SK-N-SH (cell line): ENCODE results near the gene ETV6. TPM values are rescaled to one million over a fixed set of nuclear protein-coding genes. Genes with fewer than 3 reads are reported as not detected.
A peak's percentile ranks its signal among the peaks of the same experiment; 100 is the strongest.

Experiments
- CTCF ChIA-PET: fragments of 300-600, 350-600 bp; formaldehyde crosslinking; extraction: SDS; loops from one replicate; lab custom pipeline; 2021; lab: Yijun Ruan, JAX
- POLR2A ChIA-PET: fragments of 350-600 bp; sonication (Branson Sonifier 250); formaldehyde crosslinking; extraction: SDS; loops from one replicate; lab custom pipeline; 2020; ENCODE audit warnings: antibody characterized with exemption, inconsistent platforms; lab: Yijun Ruan, JAX
- DNase-seq: peaks from one replicate; pipeline ENCODE4 v3.0.0; 2012
- H2AFZ ChIP-seq: fragments of 200-600 bp; sonication (generic); 2 replicates; pipeline ENCODE4 v1.8.1; 2016; ENCODE audit warnings: antibody characterized with exemption, mild to moderate bottlenecking, low read depth
- H3F3A ChIP-seq: fragments of 200-600 bp; sonication (generic); replicated peaks from 2 replicates; pipeline ENCODE3; 2016; ENCODE audit warnings: antibody characterized with exemption, mild to moderate bottlenecking; ENCODE audit not compliant: insufficient read depth
- H3K27ac ChIP-seq, 2 experiments: fragments of 200-500 bp in 1 of 2; fragments of 200-600 bp in 1 of 2; sonication (Bioruptor generic) in 1 of 2; sonication (generic), shearing (Covaris generic) in 1 of 2; 2 replicates each; pipeline versions ENCODE4 v1.5.1 to v1.6.1; 2014 to 2016; ENCODE audit warnings: low read depth in 2 of 2, inconsistent platforms in 1 of 2, low read length in 1 of 2, mild to moderate bottlenecking in 1 of 2, mixed read lengths in 1 of 2
- H3K27me3 ChIP-seq: fragments of 200-600 bp; sonication (generic), shearing (Covaris generic); 2 replicates; pipeline ENCODE4 v1.6.1; 2016; ENCODE audit warnings: mixed run types; ENCODE audit not compliant: insufficient read depth
- H3K36me3 ChIP-seq, 2 experiments: fragments of 200-500 bp in 1 of 2; fragments of 200-600 bp in 1 of 2; sonication (Bioruptor generic) in 1 of 2; sonication (generic) in 1 of 2; replicated peaks in 1 of 2; 2 replicates each; pipeline versions ENCODE3 to v1.5.1; 2014 to 2016; ENCODE audit warnings: low read length in 1 of 2, mild to moderate bottlenecking in 1 of 2; ENCODE audit not compliant: insufficient read depth in 2 of 2, control insufficient read depth in 1 of 2
- H3K4me1 ChIP-seq, 2 experiments: fragments of 200-500 bp in 1 of 2; fragments of 200-600 bp in 1 of 2; sonication (Bioruptor generic) in 1 of 2; sonication (generic), shearing (Covaris generic) in 1 of 2; 2 replicates each; pipeline versions ENCODE4 v1.5.1 to v1.6.1; 2014 to 2016; ENCODE audit warnings: low read depth in 1 of 2, low read length in 1 of 2, mixed run types in 1 of 2; ENCODE audit not compliant: insufficient read depth in 2 of 2, control insufficient read depth in 1 of 2
- H3K4me2 ChIP-seq: fragments of 200-600 bp; sonication (generic), shearing (Covaris generic); 2 replicates; pipeline ENCODE4 v1.6.1; 2017; ENCODE audit warnings: mixed run types
- H3K4me3 ChIP-seq, 2 experiments: fragments of 200-500 bp in 1 of 2; fragments of 200-600 bp in 1 of 2; sonication (Bioruptor generic) in 1 of 2; sonication (generic), shearing (Covaris generic) in 1 of 2; 2 replicates each; pipeline versions ENCODE4 v1.5.1 to v1.8.1; 2014 to 2016; ENCODE audit warnings: low read depth in 2 of 2, inconsistent platforms in 1 of 2, low read length in 1 of 2, mild to moderate bottlenecking in 1 of 2, mixed read lengths in 1 of 2, moderate library complexity in 1 of 2
- H3K79me2 ChIP-seq: fragments of 200-600 bp; sonication (generic); 2 replicates; pipeline ENCODE4 v1.8.1; 2017; ENCODE audit warnings: mild to moderate bottlenecking; ENCODE audit not compliant: insufficient read depth
- H3K9ac ChIP-seq: fragments of 200-600 bp; sonication (generic); 2 replicates; pipeline ENCODE4 v1.6.1; 2017; ENCODE audit warnings: mixed run types
- H3K9me2 ChIP-seq: fragments of 200-600 bp; sonication (generic); 2 replicates; pipeline ENCODE4 v1.6.1; 2017; ENCODE audit warnings: mixed run types
- H3K9me3 ChIP-seq: fragments of 200-600 bp; sonication (generic); 2 replicates; pipeline ENCODE4 v1.6.1; 2017; ENCODE audit warnings: mixed run types, mild to moderate bottlenecking, moderate library complexity
- H4K20me1 ChIP-seq: fragments of 200-600 bp; sonication (generic); 2 replicates; pipeline ENCODE4 v1.6.1; 2017; ENCODE audit warnings: mild to moderate bottlenecking, mixed run types; ENCODE audit not compliant: insufficient read depth
- EP300 ChIP-seq, 2 experiments: IDR thresholded peaks; 2 replicates each; pipeline versions ENCODE4 v1.4.0 to v1.6.1; 2012; ENCODE audit warnings: borderline replicate concordance in 1 of 2, low read depth in 1 of 2, low read length in 1 of 2
- EZH2phosphoT487 ChIP-seq: fragments of 200-600 bp; sonication (generic); IDR thresholded peaks from 2 replicates; pipeline ENCODE4 v1.6.1; 2017; ENCODE audit warnings: low read depth, mixed run types, mild to moderate bottlenecking, antibody characterized with exemption, moderate library complexity, borderline replicate concordance
- FOXJ3 ChIP-seq: sonication (generic); formaldehyde crosslinking; IDR thresholded peaks from 2 replicates; pipeline ENCODE4 v1.5.1; 2020; ENCODE audit warnings: mild to moderate bottlenecking, missing genetic modification reagents
- FOXM1 ChIP-seq: IDR thresholded peaks from 2 replicates; pipeline ENCODE4 v1.4.0; 2012; ENCODE audit warnings: low read depth, mild to moderate bottlenecking
- GABPA ChIP-seq: IDR thresholded peaks from 2 replicates; pipeline ENCODE4 v1.4.0; 2012; ENCODE audit warnings: low read depth, mild to moderate bottlenecking
- GATA2 ChIP-seq: sonication (generic); formaldehyde crosslinking; IDR thresholded peaks from 2 replicates; pipeline ENCODE4 v1.5.0; 2020; ENCODE audit warnings: mild to moderate bottlenecking, missing genetic modification reagents
- JUND ChIP-seq: IDR thresholded peaks from 2 replicates; pipeline ENCODE4 v1.4.0; 2012
- NFIC ChIP-seq: IDR thresholded peaks from 2 replicates; pipeline ENCODE4 v1.4.0; 2012; ENCODE audit warnings: borderline replicate concordance
- PBX3 ChIP-seq: IDR thresholded peaks from 2 replicates; pipeline ENCODE4; 2012
- POLR2AphosphoS5 ChIP-seq: IDR thresholded peaks from 2 replicates; pipeline ENCODE4 v1.6.1; 2012; ENCODE audit warnings: low read depth, low read length
- RCOR1 ChIP-seq: fragments of 150-350 bp; IDR thresholded peaks from 2 replicates; pipeline ENCODE4 v1.6.1; 2017; ENCODE audit warnings: antibody characterized with exemption, low read length
- RFX5 ChIP-seq: IDR thresholded peaks from 2 replicates; pipeline ENCODE4 v1.6.1; 2012; ENCODE audit warnings: mild to moderate bottlenecking, improper control_type of control experiment, low read length
- TAF1 ChIP-seq: IDR thresholded peaks from 2 replicates; pipeline ENCODE4 v1.6.1; 2012; ENCODE audit warnings: low read depth, mild to moderate bottlenecking, low read length, moderate library complexity, borderline replicate concordance
- USF1 ChIP-seq: IDR thresholded peaks from 2 replicates; pipeline ENCODE4 v1.4.0; 2012; ENCODE audit warnings: low read depth, borderline replicate concordance
- USF2 ChIP-seq: fragments of 150-350 bp; IDR thresholded peaks from 2 replicates; pipeline ENCODE4 v1.6.1; 2017; ENCODE audit warnings: antibody characterized with exemption, low read length, low read depth, borderline replicate concordance
- YY1 ChIP-seq: IDR thresholded peaks from 2 replicates; pipeline ENCODE4 v1.4.0; 2012; ENCODE audit warnings: low read depth, mild to moderate bottlenecking
- WGBS: methylation state at CpG from one replicate; pipeline ENCODE4 v1.1.6; 2017; ENCODE audit warnings: low lambda C conversion rate; 5-methylcytosine and 5-hydroxymethylcytosine counted together
- polyA plus RNA-seq, 3 experiments: library from polyadenylated mRNA; depleted of rRNA; stranded (reverse); fragments of >200 nt; gene quantifications; 2 replicates each; pipeline ENCODE4 v1.2.3, GENCODE V29; 2012

The ETV6 gene
- polyA plus RNA-seq, 1 of the 3 experiments (the other 2 are of a cell fraction), result 4.0 TPM

GRCh38 chr12:11819643-11820042 is 170.2 kb downstream of the ETV6 start:
- TF ChIP-seq USF1 (no peak), JUND (no peak), FOXJ3 (no peak), EP300 (IDR thresholded peaks at IDR 0.05; ENCODE audit: borderline replicate concordance in 1 of 2, low read depth in 1 of 2, low read length in 1 of 2) (no peak)
- Histone ChIP-seq H3F3A (peaks cover 25% of the 10 kb centered on the region), H4K20me1 (no peaks in the 10 kb centered on the region), H3K27me3 (no peaks in the 10 kb centered on the region), H3K9ac (no peak overlapping the region), H3K27ac (no peak overlapping the region), H3K36me3 (no peaks in the 10 kb centered on the region), H2AFZ (no peak overlapping the region), H3K9me3 (no peaks in the 10 kb centered on the region), H3K9me2 (no peaks in the 10 kb centered on the region), H3K4me3 (no peak overlapping the region), H3K79me2 (peaks cover 9% of the 10 kb centered on the region; the same call in 1 of the 2 replicates), H3K4me2 (no peak overlapping the region), H3K4me1 (peaks cover 6 to 28% of the 10 kb centered on the region in 2 experiments; a peak in 3 of 4 replicates)
- 99% methylated on average over 4 of the region's 4 CpGs for WGBS
- POLR2A ChIA-PET, result no interaction called here
- DNase-seq, result no peak
- CTCF ChIA-PET, result interaction anchor here (1.4 kb wide), 1 partner anchor 213 kb away, joined by 3 read pairs; no protein-coding TSS in a partner anchor

GRCh38 chr12:11820476-11820875 is 171.0 kb downstream of the ETV6 start:
- Histone ChIP-seq H3K4me1 (peaks cover 6 to 32% of the 10 kb centered on the region in 2 experiments; a peak in 3 of 4 replicates), H3K79me2 (peaks cover 16% of the 10 kb centered on the region; the same call in 1 of the 2 replicates), H3K36me3 (no peaks in the 10 kb centered on the region), H3K4me2 (no peak overlapping the region), H3K4me3 (no peak overlapping the region), H3K27me3 (no peaks in the 10 kb centered on the region), H2AFZ (no peak overlapping the region), H3K9me2 (no peaks in the 10 kb centered on the region), H3K9me3 (no peaks in the 10 kb centered on the region), H3K9ac (no peak overlapping the region), H4K20me1 (no peaks in the 10 kb centered on the region), H3K27ac (no peak overlapping the region), H3F3A (peaks cover 25% of the 10 kb centered on the region)
- TF ChIP-seq GABPA, result no peak
- no peak for TF ChIP-seq RCOR1
- ChIA-PET CTCF (interaction anchor here (0.9 to 1.0 kb wide), 2 partner anchors 10 to 197 kb away, joined by 3 to 4 read pairs; no protein-coding TSS in a partner anchor), POLR2A (no interaction called here)
- DNase-seq, result no peak
- WGBS, result 96% methylated on average over 3 of the region's 3 CpGs

- POLR2A ChIA-PET, result no interaction called here
- peak overlapping the region; percentile 70; the same call in 1 of the 2 replicates for H3K4me2 ChIP-seq
- no peaks in the 10 kb centered on the region for H3K9me2 ChIP-seq
- H3K4me3 ChIP-seq, result no peak overlapping the region
- peaks cover 25% of the 10 kb centered on the region for H3F3A ChIP-seq
- no peaks in the 10 kb centered on the region for H4K20me1 ChIP-seq
- H2AFZ ChIP-seq, result no peak overlapping the region
- H3K4me1 ChIP-seq, result peaks cover 6 to 33% of the 10 kb centered on the region in 2 experiments; a peak in 3 of 4 replicates
- H3K36me3 ChIP-seq, result peaks cover 0 to 2% of the 10 kb centered on the region in 2 experiments
- WGBS, result 90% methylated on average over 10 of the region's 10 CpGs
- no peak for DNase-seq
- CTCF ChIA-PET, result interaction anchor here (0.9 kb wide), 1 partner anchor 9 kb away, joined by 3 read pairs; no protein-coding TSS in a partner anchor
- H3K79me2 ChIP-seq, result peaks cover 19% of the 10 kb centered on the region; the same call in 1 of the 2 replicates
- H3K9ac ChIP-seq, result no peak overlapping the region
- no peaks in the 10 kb centered on the region for H3K9me3 ChIP-seq
- H3K27me3 ChIP-seq, result no peaks in the 10 kb centered on the region
- H3K27ac ChIP-seq, result peak overlapping the region in 1 of 2 experiments; percentile 90; a peak in 2 of 4 replicates
- TF ChIP-seq RFX5 (no peak), FOXM1 (no peak), GATA2 (no peak), POLR2AphosphoS5 (no peak), USF2 (no peak), TAF1 (no peak), EZH2phosphoT487 (no peak), USF1 (no peak), NFIC (no peak), RCOR1 (no peak), PBX3 (no peak), YY1 (no peak)
Observed at GRCh38 chr12:11821386-11822080, 172.1 kb downstream of the ETV6 start.
